GM12865 (cell line): ENCODE results near the gene NFRKB.
A peak's percentile ranks its signal among the peaks of the same experiment; 100 is the strongest.

Experiments
- DNase-seq: peaks from one replicate; pipeline ENCODE4 v3.0.0; 2010; ENCODE audit warnings: low read depth
- H3K4me3 ChIP-seq: 2 replicates; pipeline ENCODE4 v1.5.1; 2011; ENCODE audit warnings: mild to moderate bottlenecking, low read depth, low read length, control low read depth
- CTCF ChIP-seq: IDR thresholded peaks from 2 replicates; pipeline ENCODE4 v1.5.1; 2011; ENCODE audit warnings: low read length, control low read depth, low read depth, inconsistent platforms; ENCODE audit not compliant: insufficient read depth; ENCODE audit errors: missing control alignments

Gene NFRKB

GRCh38 chr11:129896062-129896461 lies 684 bp upstream of the NFRKB start:
- DNase-seq, result no peak
- H3K4me3 ChIP-seq, result peak overlapping the region; percentile 60

GRCh38 chr11:129894278-129895125 lies 876 bp downstream of the NFRKB start:
- peak overlapping the region; percentile 60 for H3K4me3 ChIP-seq
- peak; percentile 33 for DNase-seq
- no peak for TF ChIP-seq CTCF

More at GRCh38 chr11:129896062-129896461, 684 bp upstream of the NFRKB start:
- no peak for TF ChIP-seq CTCF

- no peak overlapping the region for H3K4me3 ChIP-seq
- no peak for DNase-seq
- no peak for TF ChIP-seq CTCF
Measured at GRCh38 chr11:129888451-129888850, 6.9 kb downstream of the NFRKB start.

- TF ChIP-seq CTCF, result no peak
- H3K4me3 ChIP-seq, result no peak overlapping the region
- DNase-seq, result no peak
Measured at GRCh38 chr11:129885381-129885780, 10.0 kb downstream of the NFRKB start.

GRCh38 chr11:129884581-129884980 lies 10.8 kb downstream of the NFRKB start:
- H3K4me3 ChIP-seq, result no peak overlapping the region
- no peak for DNase-seq
- TF ChIP-seq CTCF, result no peak

- no peak overlapping the region for H3K4me3 ChIP-seq
- DNase-seq, result peak; percentile 28
- peak; percentile 57 for TF ChIP-seq CTCF
Measured at GRCh38 chr11:129881570-129882170, 13.7 kb downstream of the NFRKB start.
